ENCODE results near the gene HAP1. TPM values are rescaled to one million over a fixed set of nuclear protein-coding genes. Genes with fewer than 3 reads are reported as not detected.
"Not testable (repeated sequence)": the region's sequence is repeated elsewhere in the genome, so short reads cannot be mapped to it uniquely, and the experiment has no call there.

Gene HAP1
- total RNA-seq, 3 donors from 2014 or later, result 0.18 TPM; not detected in 2

DNA sequence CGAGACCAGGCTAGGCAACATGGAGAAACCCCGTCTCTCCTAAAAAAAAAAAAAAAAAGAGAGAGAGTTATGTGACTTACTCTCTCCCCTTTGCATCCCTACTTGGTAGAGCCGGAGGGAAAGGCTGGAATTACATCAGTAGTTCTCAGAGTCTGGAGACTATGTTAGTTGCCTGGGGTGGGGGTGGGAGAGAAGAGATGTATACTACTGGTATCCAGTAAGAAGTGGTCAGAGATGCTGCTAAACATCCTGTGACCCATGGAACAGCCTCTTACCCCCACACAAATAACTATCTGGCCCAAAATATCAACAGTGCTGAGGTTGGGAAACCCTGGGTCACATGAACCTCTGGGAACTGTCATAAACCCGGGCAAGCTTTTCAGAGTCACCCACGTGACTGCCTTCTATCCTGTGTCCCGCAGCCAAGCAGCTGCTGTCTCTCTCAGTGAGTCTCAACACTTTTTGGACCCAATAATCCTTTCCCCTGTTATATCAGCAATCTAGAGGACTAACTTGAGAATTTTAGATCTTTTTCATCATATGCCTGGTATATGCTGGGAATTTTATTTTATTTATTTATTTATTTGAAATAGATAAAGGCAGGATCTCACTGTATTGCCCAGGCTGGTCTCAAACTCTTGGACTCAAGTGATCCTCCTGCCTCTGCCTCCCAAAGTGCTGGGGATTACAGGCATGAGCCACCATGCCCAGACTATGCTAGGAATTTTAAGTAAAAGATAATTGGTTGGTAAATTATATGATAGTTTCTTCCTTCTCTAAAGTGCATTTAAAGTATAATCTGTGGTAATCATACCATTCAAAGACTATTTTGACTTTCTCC, 37.1 kb downstream of the HAP1 start:
- peaks cover 19% of the 10 kb centered on the region for H3K4me1 Mint-ChIP-seq (ENCODE audit: low read depth)
- H3K27me3 Mint-ChIP-seq (ENCODE audit: low read depth), result peaks cover 2% of the 10 kb centered on the region
- peaks cover 14% of the 10 kb centered on the region for H3K36me3 Mint-ChIP-seq (ENCODE audit: insufficient read depth)
- ATAC-seq (no peak), DNase-seq (no peak)
- H3K9me3 Mint-ChIP-seq, result no peaks in the 10 kb centered on the region
- no peak overlapping the region for H3K4me3 Mint-ChIP-seq

DNA sequence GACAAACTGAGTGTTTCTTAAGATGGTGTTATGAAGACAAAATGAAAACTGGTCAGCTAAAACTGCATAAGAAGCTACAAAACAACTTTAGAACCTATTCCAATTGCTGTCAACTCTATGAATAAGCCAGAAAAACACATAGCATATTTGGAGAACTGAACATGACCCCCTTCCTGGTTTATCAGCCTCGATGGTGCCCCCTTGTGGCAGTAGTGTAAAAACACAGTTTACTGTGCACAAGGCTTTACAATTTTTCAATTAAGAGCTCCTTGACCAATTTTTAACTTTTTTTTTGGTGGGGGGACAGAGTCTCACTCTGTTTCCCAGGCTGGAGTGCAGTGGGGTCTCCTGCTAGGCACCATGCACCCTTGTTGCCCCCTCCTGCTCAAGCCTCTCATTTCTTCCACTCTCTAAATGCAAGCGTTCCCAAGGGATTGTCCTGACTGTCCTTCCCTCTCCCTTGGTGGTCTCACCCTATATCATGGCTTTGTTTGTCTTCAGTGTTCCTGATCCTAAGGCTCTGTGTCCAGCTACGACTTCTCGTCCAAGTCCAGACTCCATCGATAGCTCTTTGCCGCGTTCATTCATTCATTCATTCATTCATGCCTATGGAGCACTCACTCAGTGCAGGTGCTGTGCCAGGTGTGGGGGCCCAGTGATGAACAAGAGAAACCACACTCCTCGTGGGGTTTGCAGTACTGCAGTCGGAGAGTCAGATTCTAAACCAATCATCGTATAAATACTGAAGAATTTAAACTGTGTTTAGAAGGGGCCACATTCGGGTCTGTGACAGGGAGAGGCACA, 38.3 kb downstream of the HAP1 start:
- Mint-ChIP-seq H3K36me3 (ENCODE audit: insufficient read depth) (peaks cover 24% of the 10 kb centered on the region), H3K4me1 (ENCODE audit: low read depth) (peaks cover 28% of the 10 kb centered on the region), H3K4me3 (peak overlapping the region; percentile 17), H3K27me3 (ENCODE audit: low read depth) (no peaks in the 10 kb centered on the region), H3K9me3 (no peaks in the 10 kb centered on the region)
- peak; percentile 73 for DNase-seq
- ATAC-seq, result peak; percentile 39 to 45

DNA sequence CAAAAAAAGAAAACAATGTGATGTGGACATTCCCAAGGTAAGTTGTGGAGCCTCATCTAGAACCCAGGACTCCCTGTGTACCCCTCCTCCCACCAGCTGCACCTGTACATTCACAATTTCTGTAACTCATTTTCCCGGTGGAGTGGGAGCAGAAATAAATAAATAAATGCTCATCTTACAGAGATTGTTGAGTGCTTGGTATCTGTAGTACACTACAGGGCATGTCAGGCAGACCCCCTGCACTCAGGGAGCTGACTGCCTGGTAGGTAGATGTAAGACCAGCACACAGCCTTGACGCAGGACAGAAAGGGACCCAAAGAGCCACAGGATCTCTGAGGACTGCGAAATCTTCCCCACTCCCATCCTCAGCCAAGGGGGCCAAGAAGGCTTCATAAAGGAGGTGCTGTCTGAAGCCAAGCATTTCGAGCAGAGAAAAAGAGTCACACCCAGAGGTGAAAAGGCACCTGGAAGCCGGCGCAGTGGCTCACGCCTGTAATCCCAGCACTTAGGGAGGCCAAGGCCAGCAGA, 39.2 kb downstream of the HAP1 start:
- ATAC-seq (no peak), DNase-seq (no peak)
- Mint-ChIP-seq H3K27me3 (ENCODE audit: low read depth) (no peaks in the 10 kb centered on the region), H3K36me3 (ENCODE audit: insufficient read depth) (peaks cover 34% of the 10 kb centered on the region), H3K9me3 (no peaks in the 10 kb centered on the region), H3K4me1 (ENCODE audit: low read depth) (peaks cover 31% of the 10 kb centered on the region), H3K4me3 (no peak overlapping the region)

DNA sequence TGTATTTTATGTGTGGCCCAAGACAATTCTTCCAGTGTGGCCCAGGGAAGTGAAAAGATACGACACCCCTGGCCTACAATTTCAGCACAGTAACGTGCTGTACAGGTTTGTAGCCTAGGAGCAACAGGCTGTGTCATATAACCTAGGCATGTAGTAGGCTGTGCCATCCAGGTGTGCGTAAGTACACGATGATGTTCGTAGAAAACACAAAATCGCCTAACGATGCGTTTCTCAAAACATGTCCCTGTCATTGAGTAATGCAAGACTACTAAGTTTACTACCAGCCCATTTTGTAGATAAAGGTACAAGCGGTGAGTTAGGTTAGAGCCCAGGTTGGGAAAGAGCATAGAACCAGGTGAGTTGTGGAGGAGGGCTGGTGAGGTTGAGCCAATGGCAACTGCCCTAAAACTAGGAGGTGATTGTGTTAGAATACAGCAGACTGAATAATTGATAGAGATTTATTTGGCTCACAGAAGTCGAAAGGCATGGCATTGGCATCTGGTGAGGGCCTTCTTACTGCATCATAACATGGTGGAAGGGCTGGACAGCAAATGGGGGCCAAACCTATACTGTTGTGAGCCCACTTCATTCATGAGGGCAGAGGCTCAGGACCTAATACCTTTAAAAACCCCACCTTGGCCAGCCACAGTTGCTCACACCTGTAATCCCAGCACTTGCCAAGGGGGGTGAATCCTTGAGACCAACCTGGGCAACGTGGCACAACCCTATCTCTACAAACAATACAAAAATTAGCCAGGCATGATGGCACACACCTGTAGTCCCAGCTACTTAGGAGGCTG, 41.5 kb downstream of the HAP1 start:
- ATAC-seq (no peak), DNase-seq (no peak)
- peaks cover 37% of the 10 kb centered on the region for H3K4me1 Mint-ChIP-seq (ENCODE audit: low read depth)
- H3K4me3 Mint-ChIP-seq, result peak overlapping the region; percentile 35
- no peaks in the 10 kb centered on the region for H3K27me3 Mint-ChIP-seq (ENCODE audit: low read depth)
- H3K36me3 Mint-ChIP-seq (ENCODE audit: insufficient read depth), result peaks cover 43% of the 10 kb centered on the region
- no peaks in the 10 kb centered on the region for H3K9me3 Mint-ChIP-seq

DNA sequence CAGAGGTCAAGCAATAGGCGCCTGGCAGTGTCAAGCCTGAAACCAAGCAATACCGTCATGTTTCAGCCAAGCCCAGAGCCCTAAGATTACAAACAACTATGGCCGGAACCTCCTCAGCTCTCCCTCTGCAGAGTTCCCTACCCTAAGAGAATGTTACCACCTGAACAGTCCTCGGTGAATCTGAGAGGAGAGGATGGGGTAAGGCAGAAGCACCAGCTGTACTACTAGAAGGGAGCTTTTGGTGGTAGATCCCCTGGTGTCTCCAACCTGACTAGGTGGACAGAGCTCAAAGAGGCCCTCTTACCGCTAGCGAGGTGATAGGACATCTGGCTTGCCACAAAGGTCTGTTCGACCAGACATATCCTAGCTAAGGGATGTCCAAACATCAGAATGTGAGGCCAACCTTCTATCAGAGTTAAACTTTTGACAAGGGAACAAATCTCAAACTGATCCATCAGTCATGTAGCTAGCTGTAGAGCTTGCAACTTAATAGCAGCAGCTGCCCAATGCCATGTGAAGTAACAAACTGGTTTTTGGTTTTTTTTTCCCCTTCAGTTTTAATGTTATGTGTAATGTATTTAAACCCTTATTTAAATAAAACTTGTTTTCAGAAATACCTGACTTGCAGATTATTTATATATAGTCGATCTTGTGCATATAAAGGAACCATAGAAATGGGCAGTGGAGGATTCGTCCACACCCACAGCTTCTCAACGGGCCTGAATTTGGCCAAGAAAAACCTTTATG, 43.2 kb downstream of the HAP1 start:
- H3K9me3 Mint-ChIP-seq, result no peaks in the 10 kb centered on the region
- H3K4me3 Mint-ChIP-seq, result peak overlapping the region; percentile 96
- peaks cover 37% of the 10 kb centered on the region for H3K4me1 Mint-ChIP-seq (ENCODE audit: low read depth)
- no peak for DNase-seq
- ATAC-seq, result no peak
- H3K27me3 Mint-ChIP-seq (ENCODE audit: low read depth), result no peaks in the 10 kb centered on the region
- peaks cover 43% of the 10 kb centered on the region for H3K36me3 Mint-ChIP-seq (ENCODE audit: insufficient read depth)

DNA sequence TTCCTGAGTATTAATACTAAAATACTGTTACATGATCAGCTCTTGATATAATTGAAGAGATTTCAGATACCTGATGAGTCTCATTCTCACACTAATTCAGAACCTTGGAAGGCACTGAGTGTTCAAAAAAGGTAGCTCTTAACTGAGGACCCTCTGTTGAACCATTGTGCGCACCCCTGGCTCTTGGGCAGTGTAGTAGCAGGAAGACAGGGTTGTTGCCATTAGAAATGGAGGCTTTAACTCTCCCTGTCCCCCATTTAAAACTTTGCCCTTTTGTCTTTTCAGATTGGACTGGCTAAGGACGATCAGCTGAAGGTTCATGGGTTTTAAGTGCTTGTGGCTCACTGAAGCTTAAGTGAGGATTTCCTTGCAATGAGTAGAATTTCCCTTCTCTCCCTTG, 43.9 kb downstream of the HAP1 start:
- Mint-ChIP-seq H3K36me3 (ENCODE audit: insufficient read depth) (peaks cover 41% of the 10 kb centered on the region), H3K9me3 (no peaks in the 10 kb centered on the region), H3K4me1 (ENCODE audit: low read depth) (peaks cover 32% of the 10 kb centered on the region), H3K27me3 (ENCODE audit: low read depth) (no peaks in the 10 kb centered on the region), H3K4me3 (peak overlapping the region; percentile 96)
- no peak for DNase-seq
- no peak for ATAC-seq

DNA sequence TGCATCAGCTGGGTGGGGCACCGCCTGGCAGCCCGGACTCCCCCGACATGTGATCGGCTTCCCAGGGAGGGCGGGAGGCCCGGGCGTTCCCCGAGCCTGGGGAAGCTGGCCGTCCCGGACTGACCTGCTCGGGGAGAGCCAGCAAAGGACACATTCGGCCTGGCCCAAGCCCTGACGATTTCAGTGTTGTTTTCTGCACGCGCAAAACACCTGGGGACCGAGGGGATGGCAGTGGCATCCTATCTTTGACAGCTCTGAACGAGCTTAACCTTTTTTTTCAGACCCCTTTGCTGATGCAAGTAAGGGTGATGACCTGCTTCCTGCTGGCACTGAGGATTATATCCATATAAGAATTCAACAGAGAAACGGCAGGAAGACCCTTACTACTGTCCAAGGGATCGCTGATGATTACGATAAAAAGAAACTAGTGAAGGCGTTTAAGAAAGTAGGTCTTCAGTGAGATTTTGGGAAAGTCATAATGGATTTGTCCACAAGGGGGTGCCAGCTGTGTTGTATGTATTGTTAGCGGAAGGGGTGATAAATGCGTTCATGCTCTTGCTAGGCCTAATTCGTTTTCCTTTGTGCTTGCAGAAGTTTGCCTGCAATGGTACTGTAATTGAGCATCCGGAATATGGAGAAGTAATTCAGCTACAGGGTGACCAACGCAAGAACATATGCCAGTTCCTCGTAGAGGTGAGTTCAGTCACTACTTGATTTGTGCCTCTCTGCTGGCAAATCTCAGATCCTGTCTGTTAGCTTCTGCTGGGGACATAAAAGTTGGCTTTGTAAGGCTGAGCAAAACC, 44.7 kb downstream of the HAP1 start:
- no peaks in the 10 kb centered on the region for H3K9me3 Mint-ChIP-seq
- H3K27me3 Mint-ChIP-seq (ENCODE audit: low read depth), result no peaks in the 10 kb centered on the region
- ATAC-seq (no peak), DNase-seq (peak; percentile 58)
- H3K36me3 Mint-ChIP-seq (ENCODE audit: insufficient read depth), result peaks cover 41% of the 10 kb centered on the region
- H3K4me1 Mint-ChIP-seq (ENCODE audit: low read depth), result peaks cover 28% of the 10 kb centered on the region
- H3K4me3 Mint-ChIP-seq, result peak overlapping the region; percentile 96

DNA sequence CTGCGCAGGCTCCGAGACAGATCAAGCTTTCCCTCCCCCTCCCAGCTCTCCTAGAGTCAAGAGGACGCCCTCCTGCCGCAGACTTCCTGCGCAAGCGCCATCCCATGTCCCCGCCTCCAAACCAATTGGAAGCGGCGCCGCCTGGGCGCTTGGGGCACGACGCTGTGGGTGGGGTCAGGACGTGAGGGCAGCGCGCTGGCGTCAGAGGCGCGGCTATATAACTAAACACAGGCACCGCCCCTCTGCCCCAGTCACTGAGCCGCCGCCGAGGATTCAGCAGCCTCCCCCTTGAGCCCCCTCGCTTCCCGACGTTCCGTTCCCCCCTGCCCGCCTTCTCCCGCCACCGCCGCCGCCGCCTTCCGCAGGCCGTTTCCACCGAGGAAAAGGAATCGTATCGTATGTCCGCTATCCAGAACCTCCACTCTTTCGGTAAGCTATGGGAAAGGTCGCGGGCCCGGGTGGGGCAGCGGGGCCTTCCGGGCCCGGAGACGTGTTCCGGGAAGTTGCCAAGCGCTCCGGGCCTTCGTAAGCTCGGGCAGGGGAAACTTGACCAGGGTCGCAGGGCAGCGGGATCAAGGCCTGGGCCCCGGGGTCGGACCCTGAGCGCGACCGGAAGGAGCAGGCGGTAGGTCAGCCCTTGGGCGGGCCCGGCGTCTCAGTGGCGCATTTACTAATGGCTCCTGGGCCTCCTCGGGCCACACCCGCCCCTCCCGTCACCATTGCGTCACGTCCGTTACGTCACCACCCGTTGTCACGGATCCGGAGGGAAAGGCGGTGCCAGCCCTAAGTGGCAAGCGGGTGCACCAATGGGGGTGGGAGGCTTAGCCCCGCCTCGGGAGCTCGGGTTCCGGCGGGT, 45.6 kb downstream of the HAP1 start, which contains the start of gene EIF1:
EIF1 (plus strand) TSS at position 245 of the 856 bp plus-strand sequence; CDS start at position 399, 154 bp downstream.
- no peaks in the 10 kb centered on the region for H3K9me3 Mint-ChIP-seq
- peak within 1 kb of the TSS; percentile 96 for H3K4me3 Mint-ChIP-seq
- peak; percentile 100 for DNase-seq
- peaks cover 28% of the 10 kb centered on the region for H3K4me1 Mint-ChIP-seq (ENCODE audit: low read depth)
- peaks cover 36% of the 10 kb centered on the region for H3K36me3 Mint-ChIP-seq (ENCODE audit: insufficient read depth)
- ATAC-seq, result peak; percentile 83 to 85
- no peaks in the 10 kb centered on the region for H3K27me3 Mint-ChIP-seq (ENCODE audit: low read depth)

DNA sequence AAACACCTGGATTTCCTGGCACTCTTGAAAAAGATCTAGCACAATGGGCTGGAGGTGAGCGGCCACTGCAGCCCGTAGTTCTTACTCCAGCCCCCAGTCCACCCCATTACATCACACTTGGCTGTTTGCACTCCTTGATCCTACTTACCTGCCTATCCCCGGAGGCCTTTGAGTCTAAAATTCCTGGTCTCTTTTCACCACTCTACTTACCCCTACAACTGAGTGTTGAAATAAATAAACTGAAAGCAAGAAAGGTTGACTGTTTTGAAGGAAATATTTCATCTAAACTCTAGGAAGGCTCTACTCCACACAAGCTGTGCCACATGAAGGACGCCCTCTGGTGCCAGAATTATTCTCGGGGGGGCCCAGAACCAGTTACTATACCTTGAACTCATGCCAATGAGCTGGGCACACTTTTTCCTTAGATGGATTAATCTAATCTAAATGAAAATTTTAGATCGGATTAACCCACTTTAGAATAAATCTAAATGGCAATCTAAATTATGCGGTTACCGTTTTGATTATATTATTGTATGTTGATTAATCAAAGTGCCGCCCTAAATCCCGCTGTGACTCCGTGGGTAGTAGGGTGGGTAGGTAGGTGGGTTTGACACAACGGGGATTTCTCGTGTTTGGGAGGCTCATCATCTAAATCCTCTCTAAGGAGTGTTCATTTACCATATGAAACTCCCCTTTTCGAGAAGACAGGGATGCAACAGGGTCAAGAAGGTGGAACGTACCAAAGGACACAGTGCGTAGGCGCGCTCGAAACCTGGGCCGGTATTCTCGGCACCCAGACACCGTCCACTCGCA, 46.4 kb downstream of the HAP1 start:
- no peaks in the 10 kb centered on the region for H3K9me3 Mint-ChIP-seq
- H3K4me1 Mint-ChIP-seq (ENCODE audit: low read depth), result peaks cover 28% of the 10 kb centered on the region
- DNase-seq, result peak; percentile 62
- ATAC-seq, result peak; percentile 3 to 8
- H3K4me3 Mint-ChIP-seq, result peak overlapping the region; percentile 96
- H3K27me3 Mint-ChIP-seq (ENCODE audit: low read depth), result no peaks in the 10 kb centered on the region
- H3K36me3 Mint-ChIP-seq (ENCODE audit: insufficient read depth), result peaks cover 36% of the 10 kb centered on the region

DNA sequence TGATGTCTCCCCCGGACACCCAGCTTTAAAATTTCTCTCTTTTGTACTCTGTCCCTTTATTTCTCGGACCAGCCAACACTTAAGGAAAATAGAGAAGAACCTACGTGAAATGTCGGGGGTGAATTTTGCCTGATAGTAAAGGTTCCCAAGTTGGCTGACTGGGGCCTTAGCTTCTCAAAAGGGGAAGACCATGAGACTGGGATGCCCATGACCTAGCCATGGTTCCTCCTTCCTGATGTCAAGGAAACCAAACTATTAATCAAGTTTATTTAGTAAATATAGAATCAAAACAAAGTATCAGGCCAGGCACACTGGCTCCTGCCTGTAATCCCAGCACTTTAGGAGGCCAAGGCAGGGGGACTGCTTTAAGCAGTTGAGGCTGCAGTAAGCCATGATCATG, 48.2 kb downstream of the HAP1 start:
- Mint-ChIP-seq H3K9me3 (no peaks in the 10 kb centered on the region), H3K4me1 (ENCODE audit: low read depth) (peaks cover 16% of the 10 kb centered on the region), H3K36me3 (ENCODE audit: insufficient read depth) (peaks cover 20% of the 10 kb centered on the region), H3K27me3 (ENCODE audit: low read depth) (no peaks in the 10 kb centered on the region), H3K4me3 (no peak overlapping the region)
- ATAC-seq (no peak), DNase-seq (no peak)

DNA sequence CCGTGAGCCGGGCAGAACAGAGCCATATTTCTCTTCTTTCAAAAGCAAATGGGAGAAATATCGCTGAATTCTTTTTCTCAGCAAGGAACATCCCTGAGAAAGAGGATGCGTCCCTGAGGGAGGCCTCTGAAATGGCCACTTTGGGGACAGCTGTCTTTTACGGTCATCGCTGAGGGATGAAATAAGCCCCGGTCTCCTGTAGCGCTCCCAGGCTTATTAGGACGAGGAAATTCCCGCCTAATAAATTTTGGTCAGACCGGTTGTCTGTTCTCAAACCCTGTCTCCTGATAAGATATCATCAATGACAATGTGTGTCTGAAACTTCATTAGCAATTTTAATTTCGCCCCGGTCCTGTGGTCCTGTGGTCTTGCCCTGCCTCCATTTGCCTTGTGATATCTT, 48.7 kb downstream of the HAP1 start:
- not testable (repeated sequence) for DNase-seq; H3K27me3 Mint-ChIP-seq (ENCODE audit: low read depth); H3K4me3 Mint-ChIP-seq; H3K9me3 Mint-ChIP-seq; ATAC-seq
- Mint-ChIP-seq H3K4me1 (ENCODE audit: low read depth) (peaks cover 10% of the 10 kb centered on the region), H3K36me3 (ENCODE audit: insufficient read depth) (peaks cover 15% of the 10 kb centered on the region)
